Effector memory CD8-positive, alpha-beta T cell (primary cell): Measurements from ENCODE around the gene TCP11.

Experiments
- ATAC-seq: fragments of 150-1000 bp; cut with Tn5 transposase; replicated peaks from 2 replicates; pipeline ENCODE4 v1.10.0; 2021; ENCODE audit warnings: mild to moderate bottlenecking, moderate library complexity
- DNase-seq, 3 experiments: peaks; one replicate each; pipeline ENCODE4 v3.0.0; 2021
- H3K27ac Mint-ChIP-seq, 2 donors: one replicate each; pipeline ENCODE4 v1.8.0; 2022; ENCODE audit warnings: mild to moderate bottlenecking in 2 of 2, mixed read lengths in 2 of 2, moderate library complexity in 2 of 2
- H3K27me3 Mint-ChIP-seq, 2 donors: one replicate each; pipeline ENCODE4 v1.8.0; 2022; ENCODE audit warnings: mixed read lengths in 2 of 2
- H3K36me3 Mint-ChIP-seq: one replicate; pipeline ENCODE4 v1.8.0; 2022; ENCODE audit warnings: mild to moderate bottlenecking, moderate library complexity, mixed read lengths; ENCODE audit not compliant: insufficient read depth
- H3K4me1 Mint-ChIP-seq, 2 donors: one replicate each; pipeline ENCODE4 v1.8.0; 2022; ENCODE audit warnings: low read depth in 2 of 2, mixed read lengths in 2 of 2
- H3K4me3 Mint-ChIP-seq, 2 donors: one replicate each; pipeline ENCODE4 v1.8.0; 2022; ENCODE audit warnings: mild to moderate bottlenecking in 2 of 2, mixed read lengths in 2 of 2, moderate library complexity in 2 of 2
- H3K9me3 Mint-ChIP-seq, 2 donors: one replicate each; pipeline ENCODE4 v1.8.0; 2022; ENCODE audit warnings: mixed read lengths in 2 of 2

TCP11 gene

DNA sequence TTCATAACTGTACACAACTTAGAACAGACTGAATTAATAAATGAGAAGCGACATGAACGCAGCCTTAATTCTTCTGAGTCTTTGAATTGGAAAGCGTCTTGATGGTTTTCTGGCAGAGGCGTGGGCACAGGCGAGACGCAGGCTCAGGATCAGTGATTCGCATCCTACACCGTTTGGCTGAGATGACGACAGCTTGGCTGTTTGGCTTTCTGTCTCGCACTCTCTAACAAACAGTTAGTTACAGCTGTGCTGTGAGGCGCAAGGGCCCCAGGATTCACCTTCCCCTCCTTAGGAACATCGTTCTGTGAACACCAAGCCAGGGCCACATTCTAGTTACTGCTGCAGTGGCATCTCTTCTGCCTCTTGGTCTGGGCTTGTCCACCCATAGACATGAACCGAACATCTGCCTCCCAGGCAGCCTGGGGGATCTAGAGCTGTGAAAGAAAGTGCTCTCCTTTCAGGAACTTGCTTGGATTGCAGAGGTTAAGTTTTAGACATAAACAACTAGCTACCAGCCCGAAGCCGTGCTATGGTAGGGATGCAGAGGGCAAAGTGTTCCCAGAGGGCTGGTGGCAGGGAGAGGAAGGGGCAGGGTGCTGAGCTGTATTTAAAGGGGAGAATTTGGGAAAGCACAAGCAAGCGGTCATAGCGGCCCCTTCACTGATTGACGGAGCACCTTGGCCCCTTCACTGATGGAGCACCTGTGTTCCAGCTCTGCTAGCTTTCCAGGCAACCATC, 49.6 kb downstream of the TCP11 start:
- no peaks in the 10 kb centered on the region for H3K9me3 Mint-ChIP-seq
- H3K36me3 Mint-ChIP-seq = peaks cover 19% of the 10 kb centered on the region
- DNase-seq = no peak
- no peak overlapping the region for H3K27ac Mint-ChIP-seq
- H3K4me3 Mint-ChIP-seq = no peak overlapping the region
- no peaks in the 10 kb centered on the region for H3K4me1 Mint-ChIP-seq
- H3K27me3 Mint-ChIP-seq = no peaks in the 10 kb centered on the region
- ATAC-seq = no peak

DNA sequence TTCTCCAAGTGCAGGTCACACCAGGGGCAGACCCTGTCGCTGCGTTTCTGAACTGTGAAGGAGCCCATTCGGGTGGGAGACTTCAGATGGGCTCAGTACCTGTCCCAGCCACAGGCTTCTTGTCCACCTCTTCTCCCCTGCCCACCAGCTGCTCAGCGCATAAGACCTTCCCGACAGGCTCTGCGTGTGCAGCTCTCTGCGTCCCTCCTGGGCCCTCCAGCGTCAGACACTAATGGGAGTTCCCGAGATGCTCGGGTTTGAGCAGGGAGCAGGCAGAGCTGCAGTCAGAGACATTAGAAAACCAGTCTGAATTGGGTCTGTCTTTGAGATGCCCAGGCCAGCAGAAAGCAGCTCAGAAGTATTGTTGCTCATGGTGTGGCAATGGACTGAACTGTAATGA, 50.4 kb downstream of the TCP11 start:
- H3K4me1 Mint-ChIP-seq = no peaks in the 10 kb centered on the region
- no peaks in the 10 kb centered on the region for H3K27me3 Mint-ChIP-seq

DNA sequence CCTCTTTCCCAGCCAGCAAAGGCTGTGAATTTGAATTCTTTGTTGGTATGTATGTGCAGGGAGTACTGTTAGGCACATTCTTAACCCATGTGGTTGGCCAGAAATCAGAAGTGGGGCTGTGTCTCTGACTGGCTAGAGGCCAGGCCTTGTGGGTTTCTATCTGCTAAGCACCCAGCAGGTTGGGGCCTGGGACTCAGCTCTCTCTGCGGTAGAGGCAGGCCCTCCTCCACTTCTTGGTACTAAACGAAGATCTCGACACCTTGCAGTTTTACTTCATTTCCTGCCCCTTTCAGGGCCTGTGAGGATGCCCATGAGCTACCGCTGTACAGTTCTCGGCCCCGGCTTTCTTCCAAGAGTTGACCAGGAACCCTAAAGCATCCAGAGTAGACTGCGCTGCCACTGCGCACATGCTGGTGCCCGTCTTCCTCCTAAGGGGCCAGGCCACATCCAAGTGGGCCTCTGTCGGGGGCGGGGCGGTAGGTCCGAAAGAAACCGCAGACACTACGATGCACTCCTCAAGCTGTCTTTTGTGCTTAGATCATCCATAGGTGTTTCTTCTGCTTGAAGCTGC, 51.1 kb downstream of the TCP11 start:
- no peak for DNase-seq
- Mint-ChIP-seq H3K4me3 (no peak overlapping the region), H3K9me3 (no peaks in the 10 kb centered on the region), H3K27me3 (no peaks in the 10 kb centered on the region), H3K27ac (no peak overlapping the region), H3K4me1 (no peaks in the 10 kb centered on the region), H3K36me3 (peaks cover 23% of the 10 kb centered on the region)
- ATAC-seq = peak; percentile 21

More for the DNA sequence above, 50.4 kb downstream of the TCP11 start:
- Mint-ChIP-seq H3K27ac (no peak overlapping the region), H3K9me3 (no peaks in the 10 kb centered on the region), H3K36me3 (peaks cover 23% of the 10 kb centered on the region), H3K4me3 (no peak overlapping the region)
- no peak for DNase-seq
- ATAC-seq = no peak

DNA sequence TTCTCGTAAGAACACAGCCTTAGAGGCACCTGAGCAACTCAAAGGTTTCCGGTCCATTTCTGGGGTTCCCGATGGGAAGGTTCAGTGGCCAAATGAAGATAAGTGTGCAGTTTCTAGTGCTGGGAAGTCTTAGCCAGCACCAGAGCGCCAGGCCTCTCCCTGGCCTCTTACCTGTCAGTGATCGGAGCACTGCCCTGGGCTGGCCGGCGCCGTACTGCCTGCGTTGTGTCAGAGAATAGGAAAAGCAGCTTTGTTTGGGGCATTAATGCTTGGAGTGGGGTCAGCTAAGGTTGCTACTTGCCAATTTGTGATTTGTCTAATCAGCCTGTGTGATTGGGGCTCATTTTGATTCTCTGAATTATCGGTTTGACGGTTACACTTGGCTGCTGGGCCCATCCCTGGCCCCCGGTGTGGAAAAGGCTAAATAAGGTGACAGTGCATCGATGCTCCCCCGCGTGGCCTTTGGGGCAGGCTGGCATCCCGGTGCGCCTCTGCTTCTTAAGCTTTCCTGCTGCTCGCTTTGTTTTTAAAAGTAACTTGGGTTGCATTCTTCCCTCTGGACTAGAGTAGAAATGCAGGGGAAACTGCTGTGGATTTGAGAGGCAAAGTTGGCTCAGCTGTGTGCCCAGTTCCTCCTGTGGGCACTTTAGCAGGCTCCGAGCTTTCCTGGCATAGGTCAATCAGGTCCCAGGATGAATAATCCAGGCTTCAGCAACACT, 51.8 kb downstream of the TCP11 start:
- H3K27me3 Mint-ChIP-seq = no peaks in the 10 kb centered on the region
- peaks cover 26% of the 10 kb centered on the region for H3K36me3 Mint-ChIP-seq
- ATAC-seq = no peak
- H3K4me3 Mint-ChIP-seq = no peak overlapping the region
- no peaks in the 10 kb centered on the region for H3K9me3 Mint-ChIP-seq
- no peaks in the 10 kb centered on the region for H3K4me1 Mint-ChIP-seq
- no peak overlapping the region for H3K27ac Mint-ChIP-seq
- no peak for DNase-seq

DNA sequence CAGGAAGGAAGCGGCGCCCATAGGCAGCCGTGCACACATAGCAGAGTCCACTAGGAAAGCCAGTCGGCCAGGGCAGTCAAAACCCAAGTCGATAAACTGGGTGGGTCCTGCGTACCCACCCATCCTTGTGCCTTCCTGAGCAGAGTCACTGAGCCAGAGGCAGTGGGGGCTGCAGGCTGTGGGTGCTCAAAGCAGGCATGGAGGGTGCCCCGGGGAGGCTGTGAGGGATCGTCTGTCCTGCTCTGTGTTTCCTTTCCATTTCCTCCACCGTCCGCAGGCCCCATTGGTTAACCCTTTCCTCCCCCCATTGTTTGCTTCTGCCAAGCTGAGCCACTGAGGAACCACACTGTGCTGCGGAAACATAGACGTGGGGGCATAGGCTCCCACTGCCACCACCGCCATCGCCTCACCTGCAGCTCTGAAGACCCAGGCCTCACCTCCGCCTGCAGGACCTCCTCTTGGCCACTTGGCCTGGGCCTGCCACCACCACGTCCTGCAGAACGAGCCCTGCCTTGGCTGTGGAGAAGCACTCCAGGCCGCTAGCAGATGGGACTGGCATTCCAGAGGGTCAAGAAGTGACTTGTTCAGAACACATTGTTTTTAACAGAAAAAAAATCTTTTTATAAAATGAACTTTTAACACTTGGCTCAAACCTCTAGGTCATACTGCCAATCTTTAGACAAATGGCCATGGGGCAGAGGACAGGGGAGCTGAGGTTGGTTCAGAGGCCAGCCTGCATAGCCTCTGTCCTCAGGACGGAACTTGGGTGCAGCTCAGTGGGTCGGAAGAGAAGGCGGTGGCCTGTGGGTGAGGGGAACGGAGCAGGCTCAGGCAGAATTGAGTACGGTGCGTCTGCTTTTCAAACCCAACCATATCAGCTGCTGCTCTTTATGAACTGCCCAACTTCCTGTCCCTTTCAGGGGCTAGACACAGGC, 52.6 kb downstream of the TCP11 start:
- Mint-ChIP-seq H3K36me3 (peaks cover 26% of the 10 kb centered on the region), H3K9me3 (no peaks in the 10 kb centered on the region)

DNA sequence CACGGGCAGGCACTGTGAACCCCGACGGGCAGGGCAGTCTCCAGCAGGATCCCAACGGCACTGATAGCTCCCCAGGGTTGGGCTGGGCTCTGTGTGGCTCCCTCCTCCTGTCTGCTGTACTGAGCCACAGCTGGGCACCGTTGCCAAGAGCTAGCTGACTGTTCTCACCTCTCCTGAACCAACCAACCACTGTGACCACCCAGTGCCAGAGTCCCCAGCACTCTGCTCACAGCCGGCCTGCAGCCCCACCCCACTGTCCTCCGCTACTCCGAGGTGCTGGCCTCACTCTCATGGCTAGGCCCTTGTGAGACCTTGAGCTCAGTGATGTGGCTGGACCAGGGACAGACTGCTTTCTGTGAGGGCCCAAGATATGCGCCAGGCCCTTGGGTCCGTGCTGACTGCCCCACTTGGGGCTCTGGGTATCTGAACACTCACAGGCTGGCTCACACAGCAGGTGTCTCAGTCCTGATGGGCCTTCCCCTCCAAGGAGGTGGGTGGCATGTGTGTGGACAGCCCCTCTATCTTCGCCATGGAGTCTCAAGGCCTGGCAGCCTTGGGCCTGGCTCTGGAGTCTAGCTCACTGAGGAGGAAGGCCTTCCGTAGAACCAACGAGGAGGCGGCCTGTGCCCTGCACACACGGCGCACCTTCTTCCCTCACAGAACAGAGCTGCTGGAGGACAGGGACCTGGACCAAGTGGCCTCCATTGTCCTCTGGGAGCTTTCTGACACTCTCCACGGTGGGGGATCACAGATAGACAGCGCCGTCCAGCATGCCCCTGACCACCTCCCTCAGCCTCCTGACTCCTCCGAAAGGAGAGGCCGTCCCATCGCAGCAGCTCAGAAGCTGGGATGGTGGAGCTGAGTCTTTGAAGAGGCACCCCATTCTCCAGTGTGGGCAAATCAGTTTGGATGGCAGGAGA, 53.5 kb downstream of the TCP11 start:
- peaks cover 27% of the 10 kb centered on the region for H3K36me3 Mint-ChIP-seq
- DNase-seq (no peak), ATAC-seq (no peak)
- no peaks in the 10 kb centered on the region for H3K27me3 Mint-ChIP-seq
- H3K9me3 Mint-ChIP-seq = no peaks in the 10 kb centered on the region
- no peak overlapping the region for H3K4me3 Mint-ChIP-seq
- H3K4me1 Mint-ChIP-seq = no peaks in the 10 kb centered on the region
- H3K27ac Mint-ChIP-seq = peak overlapping the region in 1 of 2 donors; percentile 47

More for the DNA sequence above, 52.6 kb downstream of the TCP11 start:
- H3K4me3 Mint-ChIP-seq = no peak overlapping the region
- H3K27me3 Mint-ChIP-seq = no peaks in the 10 kb centered on the region
- no peak for ATAC-seq
- H3K4me1 Mint-ChIP-seq = no peaks in the 10 kb centered on the region
- H3K27ac Mint-ChIP-seq = peak overlapping the region in 1 of 2 donors; percentile 60
- no peak for DNase-seq

DNA sequence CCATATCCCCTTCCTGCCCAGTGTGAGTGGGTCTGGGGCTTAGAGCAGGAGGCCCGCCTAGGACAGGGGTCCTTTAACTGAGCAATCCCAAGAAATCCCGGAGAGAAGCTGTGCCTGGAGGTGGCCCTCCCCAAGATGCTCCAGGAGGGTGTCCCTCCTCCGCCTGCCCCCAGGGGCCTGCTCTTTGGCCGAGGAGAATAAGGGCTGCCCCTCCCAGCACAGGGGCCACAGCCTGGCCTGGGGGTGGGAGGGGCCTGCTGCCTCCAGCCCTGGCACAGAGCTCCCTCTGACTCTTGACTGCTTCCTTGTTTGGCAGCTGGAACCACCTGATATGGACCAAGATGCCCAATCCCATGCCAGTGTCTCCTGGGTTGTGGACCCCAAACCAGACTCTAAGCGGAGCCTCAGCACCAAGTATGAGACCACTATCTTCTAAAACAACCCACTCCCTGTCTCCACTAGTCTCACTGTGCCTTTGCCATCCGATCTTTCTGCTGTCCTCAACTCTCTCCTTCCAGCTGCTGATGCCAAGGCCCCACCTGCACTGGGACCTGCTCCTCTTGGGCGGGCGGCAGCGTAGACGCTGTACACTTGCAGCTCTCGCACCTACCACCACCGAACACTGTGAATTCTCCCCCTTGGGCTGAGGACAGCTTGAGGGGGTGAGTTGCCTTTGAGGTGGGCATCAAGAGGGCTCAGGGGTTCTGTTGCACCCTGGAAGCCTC, 54.3 kb downstream of the TCP11 start:
- Mint-ChIP-seq H3K27ac (peak overlapping the region; percentile 47 to 67), H3K9me3 (no peaks in the 10 kb centered on the region), H3K4me3 (no peak overlapping the region), H3K4me1 (no peaks in the 10 kb centered on the region), H3K27me3 (no peaks in the 10 kb centered on the region), H3K36me3 (peaks cover 27% of the 10 kb centered on the region)
- ATAC-seq (no peak), DNase-seq (no peak)

DNA sequence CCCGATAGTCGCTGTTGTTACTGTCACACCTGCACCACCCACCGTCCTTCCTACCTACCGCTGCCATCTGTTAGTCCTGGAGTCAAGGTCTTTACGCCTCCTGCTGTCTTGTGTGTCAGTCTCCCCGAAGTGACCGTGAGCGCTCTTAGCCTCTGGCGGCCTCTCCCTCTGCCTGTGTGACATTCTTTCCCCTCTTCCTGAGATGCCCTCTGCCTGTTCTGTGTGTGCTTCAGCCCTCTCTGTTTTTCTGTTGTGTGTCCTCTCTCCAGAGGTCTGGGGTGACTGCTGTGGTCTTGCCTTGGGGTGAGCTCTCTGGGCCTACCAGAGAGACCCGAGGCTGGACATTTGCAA, 54.9 kb downstream of the TCP11 start:
- H3K4me3 Mint-ChIP-seq = no peak overlapping the region
- H3K27ac Mint-ChIP-seq = peak overlapping the region in 1 of 2 donors; percentile 67
- H3K27me3 Mint-ChIP-seq = no peaks in the 10 kb centered on the region
- DNase-seq = no peak
- no peaks in the 10 kb centered on the region for H3K4me1 Mint-ChIP-seq
- no peak for ATAC-seq
- H3K36me3 Mint-ChIP-seq = peaks cover 27% of the 10 kb centered on the region
- H3K9me3 Mint-ChIP-seq = no peaks in the 10 kb centered on the region

DNA sequence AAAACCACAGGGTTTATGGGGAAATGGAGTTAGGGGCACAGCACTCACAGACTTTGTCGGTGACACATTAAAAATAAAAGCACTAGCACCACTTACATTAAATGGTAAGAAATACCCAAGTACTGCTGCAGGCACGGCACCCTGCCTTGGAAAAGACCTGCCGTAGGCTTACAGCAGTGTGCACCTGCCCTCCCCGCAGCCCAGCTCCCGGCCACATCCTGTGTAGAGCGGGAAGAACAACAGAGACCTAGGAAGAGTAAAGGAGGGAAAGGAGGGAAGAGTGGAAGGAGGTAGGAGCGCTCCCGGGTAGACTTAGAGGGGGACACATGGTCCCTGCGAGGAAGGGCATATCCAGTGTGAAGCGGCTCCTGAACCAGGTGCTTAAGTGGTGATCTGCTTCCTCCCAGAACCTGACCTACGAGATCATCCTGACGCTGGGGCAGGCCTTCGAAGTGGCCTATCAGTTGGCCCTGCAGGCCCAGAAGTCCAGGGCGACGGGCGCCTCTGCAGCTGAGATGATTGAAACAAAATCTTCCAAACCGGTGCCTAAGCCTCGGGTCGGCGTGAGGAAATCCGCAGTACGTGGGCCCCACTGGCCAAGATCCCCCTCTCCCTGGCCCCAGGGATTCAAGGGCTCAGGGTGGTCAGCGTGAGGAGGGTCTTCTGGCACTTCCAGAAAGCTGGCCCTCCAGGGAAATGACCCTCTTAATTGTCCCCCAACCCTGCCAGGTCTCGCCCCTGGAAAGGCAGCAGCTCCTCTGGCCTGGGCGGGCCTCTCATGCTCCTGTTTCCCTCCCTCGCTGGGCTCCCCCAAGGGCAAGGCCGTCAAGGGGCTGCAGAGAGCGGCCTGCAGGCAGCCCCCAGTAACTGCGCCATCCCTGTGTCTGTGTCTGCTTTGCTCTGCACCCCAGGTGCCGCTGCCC, 55.5 kb downstream of the TCP11 start:
- Mint-ChIP-seq H3K4me1 (no peaks in the 10 kb centered on the region), H3K27me3 (no peaks in the 10 kb centered on the region), H3K27ac (peak overlapping the region in 1 of 2 donors; percentile 67), H3K9me3 (no peaks in the 10 kb centered on the region), H3K36me3 (peaks cover 24% of the 10 kb centered on the region), H3K4me3 (no peak overlapping the region)
- no peak for DNase-seq
- ATAC-seq = no peak

DNA sequence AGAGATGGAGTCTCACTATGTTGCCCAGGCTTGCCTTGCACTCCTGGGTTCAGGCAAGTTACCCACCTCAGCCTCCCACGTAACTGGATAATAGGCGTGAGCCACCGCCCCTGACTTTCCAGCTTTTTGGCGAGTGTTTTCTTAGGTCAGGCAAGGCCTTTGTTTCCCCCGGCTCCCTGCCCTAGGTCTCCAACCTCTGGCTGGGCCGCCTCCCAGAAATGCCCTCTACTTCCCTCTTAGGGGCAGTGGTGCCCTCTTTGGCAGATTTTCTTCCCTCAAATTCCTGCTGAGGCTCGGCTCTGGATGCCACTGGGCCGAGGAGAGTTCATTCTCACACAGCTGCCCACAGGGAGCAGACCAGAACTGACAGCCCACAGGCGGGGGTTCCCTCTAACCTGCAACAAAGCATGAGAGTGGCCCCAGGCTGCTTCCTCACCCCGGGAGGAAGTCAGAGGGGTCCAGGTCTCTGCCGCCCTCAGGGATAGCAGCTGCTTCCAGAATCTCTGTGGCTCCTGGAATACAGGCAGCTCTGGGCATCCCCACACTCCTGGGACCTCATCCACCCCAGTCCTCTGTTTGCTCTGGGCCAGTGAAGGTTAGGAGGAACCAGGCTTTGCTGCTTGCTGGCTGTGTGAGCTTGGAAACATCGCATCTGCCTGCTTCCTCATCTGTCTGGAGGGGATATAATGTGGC, 56.5 kb downstream of the TCP11 start:
- H3K36me3 Mint-ChIP-seq = peaks cover 20% of the 10 kb centered on the region
- H3K4me3 Mint-ChIP-seq = no peak overlapping the region
- no peaks in the 10 kb centered on the region for H3K27me3 Mint-ChIP-seq
- DNase-seq (no peak), ATAC-seq (no peak)
- H3K4me1 Mint-ChIP-seq = no peaks in the 10 kb centered on the region
- no peaks in the 10 kb centered on the region for H3K9me3 Mint-ChIP-seq
- H3K27ac Mint-ChIP-seq = no peak overlapping the region

DNA sequence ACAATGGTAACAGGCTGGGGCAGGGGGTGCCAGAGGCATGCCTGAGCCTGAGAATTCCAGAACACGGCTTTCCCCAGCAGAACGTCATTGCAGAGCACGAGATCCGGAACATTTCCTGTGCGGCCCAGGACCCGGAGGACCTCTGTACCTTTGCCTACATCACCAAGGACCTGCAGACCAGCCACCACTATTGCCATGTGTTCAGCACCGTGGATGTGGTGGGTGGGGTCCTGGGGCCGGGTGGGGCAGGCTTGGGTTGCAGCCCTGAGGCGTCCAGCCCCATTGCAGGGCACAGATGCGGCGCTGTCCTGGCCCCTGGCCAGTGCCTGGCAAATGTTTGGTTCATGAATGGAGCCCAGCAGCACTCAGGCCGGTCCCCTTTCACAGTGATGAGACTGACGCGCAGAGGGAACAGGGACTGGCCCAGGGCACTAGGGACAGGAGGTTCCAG, 57.1 kb downstream of the TCP11 start:
- DNase-seq (no peak), ATAC-seq (no peak)
- Mint-ChIP-seq H3K4me1 (no peaks in the 10 kb centered on the region), H3K27me3 (no peaks in the 10 kb centered on the region), H3K4me3 (no peak overlapping the region), H3K27ac (no peak overlapping the region), H3K9me3 (no peaks in the 10 kb centered on the region), H3K36me3 (peaks cover 18% of the 10 kb centered on the region)
